OCI-LY1 (cell line): Measurements from ENCODE around the gene TTLL11.

Experiments
- H2AFZ ChIP-seq: fragments of 200-600 bp; sonication (generic), shearing (Covaris generic); 2 replicates; pipeline ENCODE4 v1.6.0; 2014; ENCODE audit warnings: antibody characterized with exemption, mild to moderate bottlenecking, low read length
- H3F3A ChIP-seq: fragments of 200-600 bp; sonication (generic), shearing (Covaris generic); 2 replicates; pipeline ENCODE4 v1.6.0; 2014; ENCODE audit warnings: mild to moderate bottlenecking, antibody characterized with exemption, low read length, moderate library complexity; ENCODE audit not compliant: insufficient read depth
- H3K27ac ChIP-seq: fragments of 200-600 bp; sonication (generic); 2 replicates; pipeline ENCODE4 v1.5.1; 2014; ENCODE audit warnings: low read length, mixed run types, mild to moderate bottlenecking, low read depth; ENCODE audit not compliant: poor library complexity, severe bottlenecking
- H3K27me3 ChIP-seq: fragments of 200-600 bp; sonication (generic); 2 replicates; pipeline ENCODE4 v1.6.0; 2014; ENCODE audit warnings: antibody characterized with exemption, mild to moderate bottlenecking, low read length, moderate library complexity; ENCODE audit not compliant: insufficient read depth
- H3K36me3 ChIP-seq: fragments of 200-600 bp; sonication (generic); 2 replicates; pipeline ENCODE4 v1.6.1; 2014; ENCODE audit warnings: mild to moderate bottlenecking, antibody characterized with exemption, low read length, moderate library complexity, mixed read lengths; ENCODE audit not compliant: insufficient read depth
- H3K4me1 ChIP-seq: fragments of 200-600 bp; sonication (generic); 2 replicates; pipeline ENCODE4 v1.5.1; 2014; ENCODE audit warnings: mild to moderate bottlenecking, low read length, moderate library complexity; ENCODE audit not compliant: insufficient read depth, severe bottlenecking
- H3K4me2 ChIP-seq: fragments of 200-600 bp; sonication (generic), shearing (Covaris generic); 2 replicates; pipeline ENCODE4 v1.6.1; 2014; ENCODE audit warnings: low read length
- H3K4me3 ChIP-seq: fragments of 200-600 bp; sonication (generic); 2 replicates; pipeline ENCODE4 v1.5.1; 2014; ENCODE audit warnings: low read length, low read depth, mild to moderate bottlenecking, mixed read lengths; ENCODE audit not compliant: poor library complexity, severe bottlenecking
- H3K79me2 ChIP-seq: fragments of 200-600 bp; shearing (Covaris generic); 2 replicates; pipeline ENCODE4 v1.6.1; 2016; ENCODE audit warnings: mixed run types, low read length, mixed read lengths; ENCODE audit not compliant: insufficient read depth
- H3K9ac ChIP-seq: fragments of 200-600 bp; sonication (generic), shearing (Covaris generic); 2 replicates; pipeline ENCODE4 v1.6.1; 2014; ENCODE audit warnings: mild to moderate bottlenecking, low read length, mixed read lengths
- H3K9me2 ChIP-seq: fragments of 200-600 bp; sonication (generic), shearing (Covaris generic); 2 replicates; pipeline ENCODE4 v1.6.1; 2014; ENCODE audit warnings: low read depth, mild to moderate bottlenecking, low read length, mixed read lengths
- H3K9me3 ChIP-seq: fragments of 200-600 bp; shearing (Covaris generic); 2 replicates; pipeline ENCODE4 v1.6.1; 2014; ENCODE audit warnings: low read length, mixed read lengths
- H4K20me1 ChIP-seq: fragments of 200-600 bp; sonication (generic), shearing (Covaris generic); 2 replicates; pipeline ENCODE4 v1.6.0; 2016; ENCODE audit warnings: mild to moderate bottlenecking, low read length; ENCODE audit not compliant: insufficient read depth
- CTCF ChIP-seq: fragments of 200-600 bp; sonication (generic), shearing (Covaris generic); IDR thresholded peaks from 2 replicates; pipeline ENCODE4 v1.5.1; 2017; ENCODE audit warnings: mild to moderate bottlenecking, antibody characterized with exemption, low read length, moderate library complexity, mixed read lengths
- EZH2 ChIP-seq: fragments of 200-600 bp; sonication (generic), shearing (Covaris generic); IDR thresholded peaks from 2 replicates; pipeline ENCODE4 v1.8.0; 2017; ENCODE audit warnings: borderline replicate concordance, mixed run types, mild to moderate bottlenecking, antibody characterized with exemption, low read length, moderate library complexity, mixed read lengths

The TTLL11 gene

DNA sequence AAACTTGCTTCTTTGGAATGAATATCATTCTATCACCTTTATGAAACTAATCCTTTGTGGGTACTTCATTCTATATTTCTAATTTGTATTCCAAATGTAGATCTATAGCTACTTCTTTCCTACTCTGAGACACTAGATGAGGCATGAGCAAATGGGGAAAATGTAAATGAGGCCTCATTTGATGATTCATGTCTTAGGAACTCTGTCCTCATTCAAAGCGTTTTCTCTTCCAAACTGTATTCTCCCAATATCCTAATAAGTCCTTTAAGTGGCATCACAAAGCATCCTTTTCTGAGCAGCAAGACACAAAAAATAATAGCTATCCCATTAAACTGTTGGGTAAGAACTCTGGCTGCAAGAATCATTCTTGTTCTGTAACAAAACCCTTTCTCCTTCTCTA, 56.1 kb downstream of the TTLL11 start:
- Histone ChIP-seq H4K20me1 (no peaks in the 10 kb centered on the region), H3K4me3 (no peak overlapping the region), H2AFZ (no peak overlapping the region), H3K9me2 (no peaks in the 10 kb centered on the region), H3K9ac (no peak overlapping the region), H3K27me3 (no peaks in the 10 kb centered on the region), H3F3A (no peaks in the 10 kb centered on the region), H3K9me3 (no peaks in the 10 kb centered on the region), H3K27ac (no peak overlapping the region), H3K36me3 (no peaks in the 10 kb centered on the region), H3K4me2 (no peak overlapping the region), H3K4me1 (no peaks in the 10 kb centered on the region), H3K79me2 (no peaks in the 10 kb centered on the region)
- TF ChIP-seq CTCF (no peak), EZH2 (no peak)

GRCh38 chr9:122036408-122036807, 56.7 kb downstream of the TTLL11 start:
- Histone ChIP-seq H3K9me2 (no peaks in the 10 kb centered on the region), H3K4me3 (no peak overlapping the region), H3K36me3 (no peaks in the 10 kb centered on the region), H3K4me1 (no peaks in the 10 kb centered on the region), H3K27me3 (no peaks in the 10 kb centered on the region), H3K4me2 (no peak overlapping the region), H3K79me2 (no peaks in the 10 kb centered on the region), H3F3A (no peaks in the 10 kb centered on the region), H4K20me1 (no peaks in the 10 kb centered on the region), H3K9me3 (no peaks in the 10 kb centered on the region), H3K9ac (no peak overlapping the region), H2AFZ (no peak overlapping the region), H3K27ac (no peak overlapping the region)
- TF ChIP-seq EZH2: no peak
- no peak for TF ChIP-seq CTCF

DNA sequence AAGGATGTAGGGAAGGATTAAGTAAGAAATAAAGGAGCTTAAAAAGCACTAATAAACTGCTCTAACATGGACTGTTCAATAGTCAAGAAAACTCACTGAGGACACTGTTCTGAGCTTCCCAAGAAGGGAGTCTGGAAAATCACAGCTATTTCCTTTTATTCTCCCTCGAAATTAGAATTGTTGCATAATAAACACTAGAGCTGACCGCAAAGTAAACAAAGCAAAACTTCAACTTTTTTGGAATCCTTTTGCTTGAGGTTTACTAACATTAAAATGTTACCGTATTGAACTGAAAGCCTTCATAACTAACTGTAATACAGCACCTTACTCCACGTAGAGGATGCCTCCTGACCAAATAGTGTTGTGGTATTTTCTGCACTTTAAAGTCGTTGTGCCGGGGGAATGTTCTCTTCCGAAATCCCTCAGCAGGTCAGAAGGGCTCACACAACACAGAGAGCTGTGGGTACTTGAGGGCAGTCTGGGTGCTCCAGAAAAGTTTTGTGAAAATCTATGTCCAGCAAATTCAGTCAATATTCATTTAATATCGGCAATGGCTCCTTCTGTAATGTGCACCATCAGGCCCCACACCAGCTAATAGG, 59.2 kb downstream of the TTLL11 start:
- Histone ChIP-seq H3K9me2 (no peaks in the 10 kb centered on the region), H2AFZ (no peak overlapping the region), H3K79me2 (no peaks in the 10 kb centered on the region), H3K9me3 (no peaks in the 10 kb centered on the region), H3K9ac (no peak overlapping the region), H4K20me1 (no peaks in the 10 kb centered on the region), H3K36me3 (no peaks in the 10 kb centered on the region), H3K4me1 (no peaks in the 10 kb centered on the region), H3K4me3 (no peak overlapping the region), H3K27ac (no peak overlapping the region), H3K27me3 (no peaks in the 10 kb centered on the region), H3K4me2 (no peak overlapping the region), H3F3A (no peaks in the 10 kb centered on the region)
- TF ChIP-seq EZH2: no peak
- TF ChIP-seq CTCF: no peak
